HG03354 (cell line): ENCODE data around the gene UNC13C.

ENCODE experiments used
- ATAC-seq: cut with Tn5 transposase; IDR thresholded peaks from one replicate; pipeline ENCODE4 v1.9.1; 2021; ENCODE audit warnings: mild to moderate bottlenecking; ENCODE audit not compliant: unreplicated experiment, poor library complexity, severe bottlenecking

Gene UNC13C

GRCh38 chr15:54097019-54097418 is 118.8 kb downstream of the UNC13C start:
- no peak for ATAC-seq

GRCh38 chr15:54099010-54099409 is 120.8 kb downstream of the UNC13C start:
- no peak for ATAC-seq

- no peak for ATAC-seq
Observed at GRCh38 chr15:54101664-54102270, 123.5 kb downstream of the UNC13C start.

- ATAC-seq: no peak
Observed at GRCh38 chr15:54102704-54103103, 124.5 kb downstream of the UNC13C start.

- ATAC-seq: no peak
Observed at GRCh38 chr15:54109014-54109413, 130.8 kb downstream of the UNC13C start.

GRCh38 chr15:54119051-54119450 is 140.8 kb downstream of the UNC13C start:
- no peak for ATAC-seq

- ATAC-seq: no peak
Observed at GRCh38 chr15:54120949-54121463, 142.8 kb downstream of the UNC13C start.

GRCh38 chr15:54127574-54127973 is 149.3 kb downstream of the UNC13C start:
- no peak for ATAC-seq

GRCh38 chr15:54131410-54131809 is 153.2 kb downstream of the UNC13C start:
- ATAC-seq: no peak

- ATAC-seq: no peak
Observed at GRCh38 chr15:54149115-54149531, 170.9 kb downstream of the UNC13C start.

- no peak for ATAC-seq
Observed at GRCh38 chr15:54150255-54150654, 172.0 kb downstream of the UNC13C start.

- ATAC-seq: no peak
Observed at GRCh38 chr15:54159012-54159411, 180.8 kb downstream of the UNC13C start.

GRCh38 chr15:54187325-54187724 is 209.1 kb downstream of the UNC13C start:
- ATAC-seq: no peak

GRCh38 chr15:54197995-54198394 is 219.8 kb downstream of the UNC13C start:
- ATAC-seq: no peak

- ATAC-seq: no peak
Observed at GRCh38 chr15:54206586-54207321, 228.5 kb downstream of the UNC13C start.

- ATAC-seq: no peak
Observed at GRCh38 chr15:54208786-54209185, 230.5 kb downstream of the UNC13C start.

- ATAC-seq: no peak
Observed at GRCh38 chr15:54212635-54213034, 234.4 kb downstream of the UNC13C start.

- no peak for ATAC-seq
Observed at GRCh38 chr15:54226455-54226854, 248.2 kb downstream of the UNC13C start.

GRCh38 chr15:54227569-54227968 is 249.3 kb downstream of the UNC13C start:
- no peak for ATAC-seq

- no peak for ATAC-seq
Observed at GRCh38 chr15:54250326-54250725, 272.1 kb downstream of the UNC13C start.

GRCh38 chr15:54256190-54256589 is 277.9 kb downstream of the UNC13C start:
- no peak for ATAC-seq
